ENCODE results near the gene OPN1MW.
"Not testable (repeated sequence)": the region's sequence is repeated elsewhere in the genome, so short reads cannot be mapped to it uniquely, and the experiment has no call there.

GRCh38 chrX:154174356-154174755 is 8.0 kb upstream of the OPN1MW start:
- not testable (repeated sequence) for TF ChIP-seq EZH2 (IDR thresholded peaks at IDR 0.05; ENCODE audit: insufficient read depth, low read length)
- TF ChIP-seq, protein P1, sequence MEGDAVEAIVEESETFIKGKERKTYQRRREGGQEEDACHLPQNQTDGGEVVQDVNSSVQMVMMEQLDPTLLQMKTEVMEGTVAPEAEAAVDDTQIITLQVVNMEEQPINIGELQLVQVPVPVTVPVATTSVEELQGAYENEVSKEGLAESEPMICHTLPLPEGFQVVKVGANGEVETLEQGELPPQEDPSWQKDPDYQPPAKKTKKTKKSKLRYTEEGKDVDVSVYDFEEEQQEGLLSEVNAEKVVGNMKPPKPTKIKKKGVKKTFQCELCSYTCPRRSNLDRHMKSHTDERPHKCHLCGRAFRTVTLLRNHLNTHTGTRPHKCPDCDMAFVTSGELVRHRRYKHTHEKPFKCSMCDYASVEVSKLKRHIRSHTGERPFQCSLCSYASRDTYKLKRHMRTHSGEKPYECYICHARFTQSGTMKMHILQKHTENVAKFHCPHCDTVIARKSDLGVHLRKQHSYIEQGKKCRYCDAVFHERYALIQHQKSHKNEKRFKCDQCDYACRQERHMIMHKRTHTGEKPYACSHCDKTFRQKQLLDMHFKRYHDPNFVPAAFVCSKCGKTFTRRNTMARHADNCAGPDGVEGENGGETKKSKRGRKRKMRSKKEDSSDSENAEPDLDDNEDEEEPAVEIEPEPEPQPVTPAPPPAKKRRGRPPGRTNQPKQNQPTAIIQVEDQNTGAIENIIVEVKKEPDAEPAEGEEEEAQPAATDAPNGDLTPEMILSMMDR (IDR thresholded peaks at IDR 0.05; ENCODE audit: insufficient read depth, low read depth, low read length), result not testable (repeated sequence)
